Measurements from ENCODE around the gene SPATS2L.

SPATS2L gene, protein sequence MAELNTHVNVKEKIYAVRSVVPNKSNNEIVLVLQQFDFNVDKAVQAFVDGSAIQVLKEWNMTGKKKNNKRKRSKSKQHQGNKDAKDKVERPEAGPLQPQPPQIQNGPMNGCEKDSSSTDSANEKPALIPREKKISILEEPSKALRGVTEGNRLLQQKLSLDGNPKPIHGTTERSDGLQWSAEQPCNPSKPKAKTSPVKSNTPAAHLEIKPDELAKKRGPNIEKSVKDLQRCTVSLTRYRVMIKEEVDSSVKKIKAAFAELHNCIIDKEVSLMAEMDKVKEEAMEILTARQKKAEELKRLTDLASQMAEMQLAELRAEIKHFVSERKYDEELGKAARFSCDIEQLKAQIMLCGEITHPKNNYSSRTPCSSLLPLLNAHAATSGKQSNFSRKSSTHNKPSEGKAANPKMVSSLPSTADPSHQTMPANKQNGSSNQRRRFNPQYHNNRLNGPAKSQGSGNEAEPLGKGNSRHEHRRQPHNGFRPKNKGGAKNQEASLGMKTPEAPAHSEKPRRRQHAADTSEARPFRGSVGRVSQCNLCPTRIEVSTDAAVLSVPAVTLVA

DNA sequence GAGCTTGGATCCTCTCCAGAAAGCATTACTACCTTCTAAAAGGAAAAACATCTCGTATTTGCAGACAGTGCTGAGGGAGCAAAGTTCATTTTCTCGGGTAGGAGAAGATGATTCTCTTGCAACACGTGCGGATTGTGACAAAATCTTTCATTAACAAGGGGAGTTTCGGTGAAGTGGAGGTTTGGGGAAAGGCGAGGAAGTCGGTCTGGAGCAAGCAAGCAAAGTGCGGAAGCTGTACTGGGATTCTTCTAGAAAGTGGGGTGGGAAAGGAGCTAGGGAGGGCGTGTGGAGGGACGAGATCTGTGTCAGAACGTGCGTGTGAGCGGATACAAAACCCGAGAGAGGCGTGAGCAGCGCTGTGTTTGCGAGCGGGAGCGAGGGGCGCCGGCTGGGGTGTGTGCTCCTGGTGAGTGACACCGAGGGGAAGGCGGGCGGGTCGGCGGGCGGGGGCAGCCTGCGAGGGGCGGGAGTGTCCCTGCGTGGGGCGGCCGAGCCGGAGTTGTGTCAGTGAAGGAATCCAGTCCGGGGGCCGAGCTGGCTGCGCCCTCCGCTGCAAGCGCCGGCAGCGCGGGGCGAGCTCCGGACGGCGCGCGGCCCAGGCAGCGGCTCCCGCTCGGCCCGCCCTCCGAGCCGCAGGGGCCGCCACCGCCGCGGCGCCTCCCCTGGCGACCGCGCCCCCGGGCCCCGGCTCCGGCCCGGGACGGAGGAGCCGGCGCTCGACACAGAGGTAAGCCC is at the start of gene SPATS2L:
Gene SPATS2L (plus strand): TSS at position 498 of the 735 bp plus-strand sequence. CDS start 82,552 bp downstream, outside the sequence.
- DNase-seq, result peak; percentile 83

DNA sequence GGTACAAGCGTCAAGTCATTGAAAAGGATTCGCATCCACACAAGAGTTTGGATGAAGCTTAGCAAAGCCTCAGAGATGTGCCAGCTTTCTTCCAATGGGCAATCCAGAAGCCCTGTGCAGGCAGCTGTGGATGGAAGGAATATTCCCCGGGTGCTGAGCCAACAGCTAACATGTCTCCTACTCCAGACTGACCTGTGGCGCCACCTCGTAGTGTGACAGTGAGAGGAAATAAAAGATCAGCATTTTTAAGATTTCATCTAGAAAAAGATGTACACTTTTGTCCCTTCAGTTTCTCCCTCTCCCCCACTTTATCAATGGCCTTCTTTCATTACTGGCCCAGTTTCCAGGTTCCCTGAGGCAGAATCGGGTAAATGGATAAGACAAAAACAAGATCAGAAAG is 48.9 kb upstream of the SPATS2L start:
- no peak for DNase-seq

DNA sequence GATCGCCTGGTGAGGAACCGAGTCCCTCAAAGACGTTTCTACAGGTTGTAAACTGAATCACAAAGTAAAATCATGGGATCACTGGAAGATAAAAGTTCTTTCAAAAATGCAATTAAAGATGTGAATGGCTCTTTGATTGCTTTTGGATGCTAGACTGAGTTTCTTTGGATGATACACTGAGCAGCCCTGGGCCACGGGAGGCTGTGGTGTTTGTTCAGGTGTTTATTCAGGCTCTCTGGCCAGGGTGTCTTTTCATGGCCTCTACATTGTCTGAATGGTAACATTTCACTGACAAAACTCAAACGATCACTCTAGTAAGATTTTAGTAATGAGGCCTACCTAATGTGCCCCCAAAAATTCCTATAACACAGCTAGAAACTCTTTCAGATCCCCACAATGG is 48.4 kb upstream of the SPATS2L start:
- DNase-seq, result no peak

DNA sequence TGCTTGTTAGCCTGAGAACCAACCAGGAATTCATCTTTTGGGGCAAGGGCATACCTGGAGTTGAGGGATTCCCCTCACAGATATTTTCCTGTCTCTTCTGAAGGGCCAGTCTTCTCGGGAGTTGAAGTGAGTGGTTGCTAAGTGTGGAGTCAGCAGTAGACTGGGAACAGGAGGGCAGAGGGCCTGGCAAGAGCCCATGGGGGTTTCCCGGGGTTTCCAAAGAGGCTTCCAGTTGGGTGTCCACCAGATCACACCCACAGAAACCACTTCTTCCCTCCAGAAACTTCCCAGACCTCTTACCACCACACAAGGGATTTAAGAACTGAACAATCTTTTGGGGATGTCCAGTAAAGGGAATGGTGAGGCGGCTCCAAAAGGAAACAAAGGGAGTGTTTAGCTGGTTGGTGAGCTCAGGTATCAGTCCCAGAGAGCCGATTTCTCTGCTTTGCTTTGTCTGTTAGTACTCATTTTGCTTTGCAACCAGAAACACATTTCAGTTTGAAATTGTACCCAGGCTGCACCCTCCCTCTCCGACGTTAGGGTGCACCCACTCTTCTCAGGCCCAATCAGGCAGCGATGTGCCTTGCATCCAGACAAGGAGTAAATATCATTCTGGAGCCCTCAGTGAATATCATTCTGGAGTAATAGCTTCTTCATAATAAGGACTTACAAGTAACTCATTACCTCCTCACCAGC is 47.5 kb upstream of the SPATS2L start:
- DNase-seq, result no peak

DNA sequence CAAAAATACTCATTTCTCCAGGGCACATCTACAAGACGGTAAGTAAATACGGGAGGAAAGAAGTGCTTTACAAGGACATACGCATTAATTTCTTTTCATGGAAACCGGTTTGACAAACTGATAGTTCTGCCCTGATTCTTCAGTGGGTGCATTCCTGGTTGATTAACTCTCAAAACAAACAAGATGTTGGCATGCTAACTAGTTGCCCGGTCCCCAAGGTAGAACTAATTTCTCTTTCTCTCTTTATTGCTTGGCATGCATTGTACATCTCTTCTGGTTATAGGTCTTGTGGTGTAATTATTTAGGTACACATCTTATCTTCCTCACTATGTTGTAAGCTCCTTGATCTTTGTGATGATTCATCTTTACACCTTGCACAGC is 46.9 kb upstream of the SPATS2L start:
- no peak for DNase-seq

DNA sequence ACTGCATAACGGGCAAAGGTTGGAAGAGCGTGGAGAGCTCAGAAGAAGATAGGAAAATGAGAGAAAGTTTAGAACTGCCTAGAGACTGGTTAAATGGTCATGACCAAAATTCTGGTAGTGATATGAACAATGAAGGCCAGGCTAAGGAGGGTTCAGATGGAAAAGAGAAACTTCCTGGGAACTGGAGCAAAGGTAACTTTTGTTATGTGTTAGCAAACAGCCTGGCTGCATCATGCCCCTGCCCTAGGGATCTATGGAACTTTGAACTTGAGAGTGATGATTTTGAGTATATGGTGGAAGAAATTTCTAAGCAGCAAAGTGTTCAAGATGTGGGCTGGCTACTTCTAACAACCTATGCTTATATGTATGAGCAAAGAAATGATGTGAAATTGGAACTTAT is 44.4 kb upstream of the SPATS2L start:
- no peak for DNase-seq

DNA sequence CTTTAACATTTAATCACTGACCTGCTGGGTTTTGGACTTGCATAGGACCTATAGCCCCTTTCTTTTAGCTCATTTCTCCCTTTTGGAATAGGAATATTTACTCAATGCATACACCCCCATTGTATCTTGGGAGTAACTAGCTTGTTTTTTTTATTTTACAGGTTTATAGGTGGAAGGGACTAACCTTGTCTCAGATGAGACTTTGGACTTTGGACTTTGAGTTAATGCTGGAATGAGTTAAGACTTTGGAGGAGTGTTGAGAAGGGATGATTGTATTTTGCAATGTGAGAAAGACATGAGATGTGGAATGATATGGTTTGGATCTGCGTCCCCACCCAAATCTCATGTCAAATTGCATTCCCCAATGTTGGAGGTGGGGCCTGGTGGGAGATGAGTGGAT is 43.2 kb upstream of the SPATS2L start:
- no peak for DNase-seq

DNA sequence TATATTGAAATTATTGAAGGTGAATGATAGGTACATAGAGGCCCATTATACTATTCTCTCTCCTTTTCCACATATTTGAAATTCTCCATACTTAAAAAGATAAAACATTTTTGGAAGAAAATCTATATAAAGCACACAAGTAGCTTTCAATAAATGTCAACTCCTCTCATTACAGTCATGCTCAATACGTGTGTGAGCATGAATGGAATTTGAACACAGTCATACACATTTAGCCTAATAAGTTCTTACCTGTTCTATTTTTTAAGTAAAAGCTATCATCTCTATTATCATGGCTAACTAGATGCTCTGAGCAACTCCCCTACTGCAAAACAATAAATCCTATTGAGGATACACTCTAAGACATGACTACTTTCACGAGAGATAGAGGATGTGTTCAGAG is 41.9 kb upstream of the SPATS2L start:
- DNase-seq, result no peak

DNA sequence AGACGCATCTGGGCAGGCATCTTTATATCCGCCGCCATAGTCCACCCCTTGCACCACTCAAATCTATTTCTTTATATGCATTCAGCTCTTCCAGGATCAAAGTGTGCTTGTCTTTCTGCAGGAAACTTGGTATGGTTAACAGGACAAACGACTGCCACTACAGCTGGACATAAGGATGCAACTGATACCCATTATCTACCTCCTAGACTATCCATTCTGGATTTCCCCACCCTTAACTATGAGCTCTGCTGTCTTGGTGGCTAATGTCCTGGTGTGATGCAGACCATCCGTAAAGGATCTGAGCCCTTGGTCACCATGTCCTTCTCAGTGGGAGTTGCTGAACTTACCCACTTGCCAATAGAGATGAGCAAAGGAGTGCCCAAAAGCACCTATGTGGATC is 40.1 kb upstream of the SPATS2L start:
- no peak for DNase-seq

DNA sequence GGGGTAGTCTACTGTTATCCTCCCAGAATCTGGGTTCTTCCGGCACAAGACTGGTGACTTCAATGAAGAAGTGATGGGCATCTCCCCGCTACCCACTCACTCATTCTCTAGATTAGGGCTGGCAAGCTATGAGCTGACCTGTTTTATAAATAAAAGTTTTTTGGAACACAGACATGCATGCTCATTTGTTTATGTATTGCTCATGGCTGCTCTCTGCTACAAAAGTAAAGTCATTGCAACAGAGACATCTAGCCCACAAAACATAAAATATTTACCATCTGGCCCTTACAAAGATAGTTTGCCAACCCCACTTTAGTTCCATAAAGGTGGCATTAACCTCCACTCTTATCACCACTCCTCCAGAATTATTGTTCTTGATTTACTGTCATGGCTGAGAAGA is 39.1 kb upstream of the SPATS2L start:
- DNase-seq, result no peak

DNA sequence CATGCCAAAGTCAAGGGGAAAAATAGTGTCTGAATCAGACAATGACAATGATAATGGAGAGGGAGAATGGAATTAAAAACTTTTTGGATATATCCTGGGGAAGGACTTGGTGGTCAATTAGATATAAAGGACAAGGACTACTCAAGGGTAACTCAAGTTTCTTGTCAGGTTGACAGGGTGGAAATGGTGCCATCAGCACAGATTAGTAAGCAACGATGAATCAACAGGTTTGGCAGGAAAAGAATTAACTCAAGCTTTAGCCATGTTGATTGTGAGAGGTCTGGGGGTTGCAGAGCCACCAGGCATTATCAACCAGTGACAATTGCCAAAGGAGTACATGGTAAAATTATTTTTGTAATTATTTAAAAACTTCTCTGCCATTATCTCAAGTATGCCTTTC is 35.8 kb upstream of the SPATS2L start:
- DNase-seq, result no peak

DNA sequence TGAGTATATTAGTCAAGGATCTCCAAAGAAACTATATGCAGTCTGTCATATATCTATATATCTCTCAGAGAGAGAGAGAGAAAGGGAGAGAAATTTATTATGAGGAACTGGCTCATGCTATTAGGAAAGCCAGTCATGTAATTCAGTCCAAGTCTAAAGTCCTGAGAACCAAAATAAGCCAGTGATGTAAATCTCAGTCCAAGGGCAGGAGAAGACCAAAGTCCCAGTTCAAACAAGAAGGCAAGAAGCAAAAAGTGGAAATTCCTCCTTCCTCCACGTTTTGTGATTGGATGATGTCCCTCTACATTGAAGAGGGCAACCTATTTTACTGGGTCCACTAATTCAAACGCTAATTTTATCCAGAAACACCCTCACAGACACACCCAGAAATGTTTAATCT is 34.2 kb upstream of the SPATS2L start:
- DNase-seq, result no peak

DNA sequence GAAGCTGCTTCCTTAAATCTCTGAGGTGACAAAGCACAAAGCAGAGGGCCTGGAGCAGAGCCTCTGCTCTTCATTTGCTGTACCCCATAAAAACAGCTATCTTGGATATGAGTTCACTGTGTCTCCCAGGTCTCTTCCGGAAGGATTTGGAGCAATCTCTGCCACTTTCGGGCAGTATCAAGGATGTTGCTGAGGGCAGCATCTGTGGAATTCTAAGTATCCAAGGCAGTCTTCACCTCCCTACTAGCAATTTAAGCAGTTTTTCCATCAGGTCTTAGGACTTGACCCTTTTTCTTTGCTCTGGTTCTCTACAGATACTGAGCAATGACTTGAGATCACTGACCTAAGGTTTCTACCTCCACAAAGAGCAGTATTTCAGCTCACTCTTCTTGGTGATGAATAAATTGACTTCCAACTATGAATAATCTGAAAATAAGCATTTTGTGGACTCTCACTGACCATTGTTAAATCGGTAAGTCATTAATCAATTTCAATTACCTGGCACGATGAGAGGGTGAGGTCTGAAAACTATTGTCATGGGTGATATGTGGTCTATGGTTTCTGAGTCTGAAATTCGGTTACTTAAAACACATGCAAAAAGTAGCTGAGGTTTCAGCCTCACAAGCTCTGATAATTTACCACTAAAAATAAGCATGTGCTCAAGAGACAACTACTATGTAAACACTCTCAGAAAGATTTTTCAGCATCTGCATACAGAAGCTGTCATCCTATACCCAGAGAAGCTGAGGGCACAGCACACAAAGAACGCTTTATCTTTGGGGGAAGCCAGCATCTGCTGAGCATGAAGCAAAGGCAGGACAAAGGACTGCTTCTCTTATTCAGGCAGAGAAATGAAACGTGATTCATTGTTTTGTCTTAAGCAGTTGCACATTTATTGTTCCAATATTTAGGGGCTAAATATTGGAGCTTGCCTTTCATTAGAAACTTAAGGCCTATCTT is 32.1 kb upstream of the SPATS2L start:
- DNase-seq, result no peak

DNA sequence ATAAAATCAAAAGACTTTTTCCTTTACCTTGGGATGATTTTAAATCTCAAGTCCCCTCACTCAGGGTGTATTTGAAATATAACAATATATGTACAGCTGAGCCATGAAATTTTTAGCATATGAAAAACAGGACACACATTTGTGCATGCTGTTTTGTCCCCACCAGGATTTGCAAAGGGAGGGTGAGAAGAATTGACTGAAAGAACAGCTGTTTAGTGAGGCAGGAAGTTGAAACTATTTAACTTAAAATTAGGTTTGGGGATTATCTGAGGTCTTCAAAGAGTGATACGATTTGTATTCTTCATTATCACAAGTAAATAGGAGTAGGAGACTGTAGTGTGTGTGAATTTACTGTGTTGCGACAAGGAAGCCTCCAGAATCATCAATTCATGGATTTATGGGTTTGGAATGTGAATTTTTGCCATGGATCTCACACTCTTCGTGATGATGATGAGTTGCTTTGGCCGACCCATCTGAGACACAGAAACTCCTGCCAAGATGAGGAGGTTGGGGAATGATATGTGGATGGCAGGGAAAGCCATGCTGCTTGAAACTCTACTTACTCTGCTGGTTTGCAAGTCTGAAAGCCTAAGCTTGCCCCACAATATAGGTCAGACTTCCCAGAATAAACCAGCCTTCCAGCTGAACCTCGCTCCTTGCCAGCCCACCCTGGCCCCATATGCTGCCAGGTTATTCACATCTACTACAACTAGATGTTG is 31.0 kb upstream of the SPATS2L start:
- DNase-seq, result no peak

DNA sequence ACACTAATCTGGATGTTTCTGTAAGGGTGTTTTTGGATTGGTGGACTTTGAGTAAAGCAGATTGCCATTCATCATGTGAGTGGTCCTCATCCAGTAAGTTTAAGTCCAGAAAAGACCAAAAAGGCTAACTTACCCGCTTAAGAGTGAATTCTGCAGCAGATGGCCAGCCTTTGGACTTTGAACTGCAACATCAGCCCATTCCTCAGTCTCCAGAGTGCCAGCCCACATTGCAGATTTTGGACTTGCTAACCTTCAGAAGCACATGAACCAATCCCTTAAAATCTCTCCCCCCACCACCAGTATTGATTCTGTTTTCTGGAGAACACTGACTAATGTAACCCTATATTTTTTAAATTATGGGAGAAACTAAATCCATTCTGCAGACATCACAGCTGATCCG is 30.0 kb upstream of the SPATS2L start:
- DNase-seq, result no peak

DNA sequence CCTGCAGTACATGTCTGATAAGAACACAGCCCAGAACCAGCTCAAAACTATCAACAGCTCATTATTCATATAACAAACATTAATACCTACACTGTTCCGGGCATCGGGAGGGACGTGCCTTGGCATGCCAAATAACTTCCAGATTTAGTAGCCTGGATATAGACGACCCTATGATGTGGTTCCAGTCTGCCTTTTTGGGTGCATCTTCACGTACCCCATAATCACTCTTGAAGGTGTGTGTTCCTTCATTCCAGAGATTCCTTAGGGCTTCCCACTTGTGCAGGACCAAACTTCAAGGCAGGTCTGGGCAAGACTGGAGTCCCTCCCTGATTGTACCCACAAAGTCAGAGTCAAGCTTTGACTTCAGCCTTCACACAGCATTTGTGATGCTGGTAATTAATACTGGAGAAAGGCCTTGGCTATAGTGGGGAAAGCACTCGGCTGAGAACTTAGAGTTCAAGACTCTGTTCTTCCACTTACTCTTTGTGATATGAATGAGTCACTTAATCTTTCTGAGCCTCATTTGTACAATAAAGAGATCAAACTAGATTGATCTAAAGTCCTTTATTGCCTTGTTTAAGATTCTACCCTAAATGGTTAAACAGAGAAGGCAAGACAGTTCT is 27.7 kb upstream of the SPATS2L start:
- no peak for DNase-seq

DNA sequence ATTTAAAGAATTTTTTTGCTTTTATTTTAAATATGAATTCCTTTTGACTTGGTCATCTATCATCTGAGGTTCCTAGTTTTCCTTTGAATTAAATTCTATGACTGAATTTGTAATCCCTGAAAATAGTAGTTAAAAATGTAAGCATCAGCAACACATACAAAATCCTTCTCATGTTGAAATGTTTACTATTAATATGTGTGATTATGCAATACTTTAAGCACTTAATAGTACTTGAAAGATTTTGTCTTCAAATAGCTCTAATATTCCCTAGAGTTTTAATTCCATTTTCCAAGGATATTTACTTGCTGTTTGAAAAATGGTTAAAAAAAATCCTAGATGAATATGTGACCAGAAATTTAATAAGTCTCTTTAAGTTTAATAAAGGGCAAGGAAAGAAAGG is 26.6 kb upstream of the SPATS2L start:
- DNase-seq, result no peak

DNA sequence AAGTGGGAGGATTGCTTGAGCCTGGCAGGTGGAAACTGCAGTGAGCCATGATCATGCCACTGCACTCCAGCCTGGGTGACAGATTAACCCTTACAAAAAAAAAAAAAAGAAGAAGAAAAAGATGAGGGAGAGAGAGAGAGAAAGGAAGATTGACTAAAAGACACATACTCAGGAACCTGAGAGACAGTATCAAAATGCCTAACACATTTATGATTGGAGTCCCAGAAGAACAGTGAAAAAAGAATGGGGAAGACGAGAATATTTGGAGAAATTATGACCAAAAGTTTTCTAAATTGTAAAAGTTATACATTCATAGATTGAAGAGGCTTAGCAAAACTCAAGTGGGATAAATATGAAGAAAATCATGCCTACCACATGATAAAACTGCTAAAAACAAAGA is 19.9 kb upstream of the SPATS2L start:
- no peak for DNase-seq

DNA sequence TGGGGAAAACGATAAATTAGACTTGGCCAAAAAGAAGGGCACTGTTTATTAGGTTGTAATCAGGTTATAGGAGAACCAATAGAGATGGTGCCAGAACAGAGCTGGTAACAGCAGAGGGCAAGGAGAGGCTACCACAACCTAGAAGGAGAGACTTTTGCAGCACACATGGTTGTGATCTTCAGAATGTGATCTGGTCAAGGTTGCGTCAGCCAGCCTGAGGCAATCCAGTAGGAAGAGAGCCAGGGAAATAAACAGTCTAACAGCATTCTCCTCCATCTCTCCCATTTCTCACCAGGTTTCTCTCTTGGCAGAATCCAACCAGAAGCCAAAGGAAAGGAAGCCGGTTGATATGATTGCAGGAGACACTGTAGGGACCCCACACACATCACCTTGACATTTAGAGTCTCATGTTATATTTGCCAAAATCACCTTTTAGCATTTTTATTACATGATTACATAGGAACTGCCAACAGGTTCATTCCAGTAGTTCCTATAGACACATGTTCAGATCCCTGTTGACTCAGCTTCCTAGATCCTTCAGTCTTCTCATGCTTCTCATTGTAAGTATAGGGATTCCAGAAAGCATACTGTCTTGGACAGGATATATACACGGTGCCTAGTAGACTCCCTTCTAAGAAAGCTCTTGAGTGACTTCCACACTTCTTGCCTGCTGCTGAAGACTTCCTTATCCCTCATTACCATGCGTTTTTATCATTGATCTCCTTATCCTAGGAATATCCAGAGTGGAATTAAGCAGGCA is 17.6 kb upstream of the SPATS2L start:
- peak; percentile 46 for DNase-seq

DNA sequence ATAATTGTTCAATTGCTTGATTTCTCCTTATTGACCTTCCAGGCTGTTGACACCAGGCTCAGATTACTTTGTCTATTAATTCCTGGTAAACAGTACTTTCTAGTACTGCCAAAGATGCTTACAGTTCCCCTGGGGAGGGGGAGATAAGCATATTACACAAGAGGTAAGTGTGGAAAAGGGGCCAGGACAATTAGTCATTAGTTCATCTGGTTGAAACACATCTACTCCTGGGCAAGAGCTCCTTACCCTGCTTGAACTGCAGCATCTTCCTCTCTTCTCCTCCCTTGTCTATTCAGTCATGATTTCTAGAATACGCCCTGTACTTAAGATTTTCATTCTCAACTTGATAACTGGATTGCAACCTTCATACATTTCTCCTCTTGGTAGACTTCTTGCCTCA is 10.4 kb upstream of the SPATS2L start:
- DNase-seq, result no peak
